HepG2 (cell line): ENCODE data around the gene NDUFAF3. TPM values are rescaled to one million over a fixed set of nuclear protein-coding genes. Genes with fewer than 3 reads are reported as not detected.

Source experiments
- FOSL1 ChIP-seq: sonication (generic); formaldehyde crosslinking; IDR thresholded peaks from 2 replicates; pipeline ENCODE4 v1.9.0; 2021; ENCODE audit warnings: missing genetic modification reagents, borderline replicate concordance
- GFI1 ChIP-seq: sonication (generic); formaldehyde crosslinking; IDR thresholded peaks from 2 replicates; pipeline ENCODE4 v1.5.0; 2020; ENCODE audit warnings: missing genetic modification reagents, mild to moderate bottlenecking, borderline replicate concordance
- HES4 ChIP-seq: sonication (generic); formaldehyde crosslinking; IDR thresholded peaks from 2 replicates; pipeline ENCODE4 v1.9.0; 2021; ENCODE audit warnings: mild to moderate bottlenecking, missing genetic modification reagents, borderline replicate concordance
- HNF1A ChIP-seq, 2 experiments: sonication (generic) in 1 of 2; formaldehyde crosslinking in 1 of 2; IDR thresholded peaks; 2 replicates each; pipeline versions ENCODE4 v1.4.0 to v1.6.1; 2016 to 2020; ENCODE audit warnings: borderline replicate concordance in 1 of 2, low read depth in 1 of 2, mild to moderate bottlenecking in 1 of 2, missing genetic modification reagents in 1 of 2
- HOMEZ ChIP-seq: IDR thresholded peaks from 2 replicates; pipeline ENCODE4 v1.6.1; 2016; ENCODE audit warnings: low read depth
- IRF1 ChIP-seq: sonication (generic); formaldehyde crosslinking; IDR thresholded peaks from 2 replicates; pipeline ENCODE4 v1.4.0; 2020; ENCODE audit warnings: low read depth, mild to moderate bottlenecking, missing genetic modification reagents
- NFE2L1 ChIP-seq: sonication (generic); formaldehyde crosslinking; IDR thresholded peaks from 2 replicates; pipeline ENCODE4 v1.4.0; 2020; ENCODE audit warnings: missing genetic modification reagents, mild to moderate bottlenecking, borderline replicate concordance
- NFE2L2 ChIP-seq: fragments of 150-350 bp; IDR thresholded peaks from 2 replicates; pipeline ENCODE4 v1.6.1; 2014; ENCODE audit warnings: low read length
- PHF8 ChIP-seq: sonication (generic); formaldehyde crosslinking; IDR thresholded peaks from 2 replicates; pipeline ENCODE4 v1.5.0; 2020; ENCODE audit warnings: missing genetic modification reagents
- SOX6 ChIP-seq, 2 experiments: fragments of 450-650 bp in 1 of 2; sonication (generic) in 1 of 2; formaldehyde crosslinking in 1 of 2; IDR thresholded peaks; 2 replicates each; pipeline versions ENCODE4 v1.4.0 to v1.6.1; 2017 to 2020; ENCODE audit warnings: antibody characterized with exemption in 1 of 2, mild to moderate bottlenecking in 1 of 2, missing genetic modification reagents in 1 of 2
- SP5 ChIP-seq: IDR thresholded peaks from 2 replicates; pipeline ENCODE4 v1.6.1; 2016; ENCODE audit warnings: low read depth, borderline replicate concordance
- TERF1 ChIP-seq: sonication (generic); formaldehyde crosslinking; IDR thresholded peaks from 2 replicates; pipeline ENCODE4 v1.8.0; 2022; ENCODE audit warnings: mild to moderate bottlenecking, missing genetic modification reagents, moderate library complexity
- TRIM24 ChIP-seq: sonication (generic); formaldehyde crosslinking; IDR thresholded peaks from 2 replicates; pipeline ENCODE4 v1.8.0; 2022; ENCODE audit warnings: mild to moderate bottlenecking, missing genetic modification reagents
- ZBTB42 ChIP-seq: sonication (generic); formaldehyde crosslinking; IDR thresholded peaks from 2 replicates; pipeline ENCODE4 v1.5.0; 2020; ENCODE audit warnings: mild to moderate bottlenecking, missing genetic modification reagents
- ZIK1 ChIP-seq: sonication (generic); formaldehyde crosslinking; IDR thresholded peaks from 2 replicates; pipeline ENCODE4 v1.5.0; 2020; ENCODE audit warnings: mild to moderate bottlenecking, low read depth, missing genetic modification reagents, borderline replicate concordance
- ZNF251 ChIP-seq: sonication (generic); formaldehyde crosslinking; IDR thresholded peaks from 2 replicates; pipeline ENCODE4 v1.9.0; 2021; ENCODE audit warnings: mild to moderate bottlenecking, missing genetic modification reagents
- ZNF431 ChIP-seq: sonication (generic); formaldehyde crosslinking; IDR thresholded peaks from 2 replicates; pipeline ENCODE4 v1.9.0; 2022; ENCODE audit warnings: missing genetic modification reagents, low read depth, mild to moderate bottlenecking, borderline replicate concordance
- ZNF660 ChIP-seq: sonication (generic); formaldehyde crosslinking; IDR thresholded peaks from 2 replicates; pipeline ENCODE4 v1.5.1; 2020; ENCODE audit warnings: mild to moderate bottlenecking, low read depth, missing genetic modification reagents, borderline replicate concordance
- ZSCAN20 ChIP-seq: sonication (generic); formaldehyde crosslinking; IDR thresholded peaks from 2 replicates; pipeline ENCODE4 v1.4.0; 2020; ENCODE audit warnings: missing genetic modification reagents, mild to moderate bottlenecking, borderline replicate concordance
- polyA plus RNA-seq, 8 experiments: library from polyadenylated mRNA; depleted of rRNA in 3 of 8; stranded (reverse) in 7 of 8; unstranded in 1 of 8; fragments of >200 nt; fragmentation: Illumina TruSeq in 4 of 8; extraction: Trizol in 4 of 8; gene quantifications; 2 replicates each; pipeline versions ENCODE4 v1.2.1 to v1.2.3, GENCODE V29; 2011 to 2016; ENCODE audit warnings: low read depth in 4 of 8, missing spikeins in 1 of 8, mixed read lengths in 1 of 8; ENCODE audit not compliant: insufficient read depth in 1 of 8
- total RNA-seq, 5 experiments: library from RNA; depleted of rRNA; stranded (reverse); fragments of >200 nt; fragmentation: Illumina TruSeq; extraction: Trizol; gene quantifications; 2 replicates each; pipeline ENCODE4 v1.2.3, GENCODE V29; 2016; ENCODE audit warnings: low read depth in 1 of 5

Gene NDUFAF3
- total and polyA plus RNA-seq, 2 of the 13 experiments (the other 11 are each of a cell fraction or from before 2014, with no cell fraction given), result 39.0 to 50.0 TPM

GRCh38 chr3:49007068-49007770 lies 14.7 kb upstream of the NDUFAF3 start, which contains the start of gene WDR6 (continued):
- TF ChIP-seq TERF1 (CRISPR knock-in tag) (no peak), FOSL1 (no peak), HOMEZ (CRISPR knock-in tag) (no peak), IRF1 (CRISPR knock-in tag) (no peak; the same call in 1 of the 2 replicates), ZSCAN20 (CRISPR knock-in tag) (no peak; the same call in 1 of the 2 replicates), HNF1A (IDR thresholded peaks at IDR 0.05; ENCODE audit: low read depth) (no peak), HNF1A (CRISPR knock-in tag; IDR thresholded peaks at IDR 0.05; ENCODE audit: borderline replicate concordance) (peak; percentile 16; the same call in 1 of the 2 replicates), SOX6 (IDR thresholded peaks at IDR 0.05) (no peak), SOX6 (CRISPR knock-in tag; IDR thresholded peaks at IDR 0.05) (peak; percentile 69; the same call in 1 of the 2 replicates), ZNF660 (CRISPR knock-in tag) (no peak), GFI1 (CRISPR knock-in tag) (no peak), PHF8 (CRISPR knock-in tag) (peak; percentile 80), NFE2L2 (no peak), ZBTB42 (CRISPR knock-in tag) (no peak), ZIK1 (CRISPR knock-in tag) (peak; percentile 88; the same call in 1 of the 2 replicates), ZNF251 (CRISPR knock-in tag) (peak; percentile 74; the same call in 1 of the 2 replicates), ZNF431 (CRISPR knock-in tag) (no peak; the same call in 1 of the 2 replicates), NFE2L1 (CRISPR knock-in tag) (no peak), TRIM24 (CRISPR knock-in tag) (no peak), HES4 (peak; percentile 71; the same call in 1 of the 2 replicates), SP5 (CRISPR knock-in tag) (no peak; the same call in 1 of the 2 replicates)
